Natural killer cell (primary cell): ENCODE data around the gene ROBO1. TPM values are rescaled to one million over a fixed set of nuclear protein-coding genes. Genes with fewer than 3 reads are reported as not detected.

Experiments
- ATAC-seq, 3 donors: fragments of 150-1000 bp in 2 of 3; fragments of 200-7000 bp in 1 of 3; cut with Tn5 transposase; 1 replicate in 1 of 3; 2 replicates in 2 of 3; pipeline ENCODE4 v1.10.0; 2021; ENCODE audit warnings: mild to moderate bottlenecking in 2 of 3, moderate library complexity in 2 of 3
- DNase-seq, 2 donors: peaks; one replicate each; pipeline versions ENCODE4 v3.0.0 to v3.0.0-alpha.2; 2013 to 2021; ENCODE audit warnings: mixed read lengths in 1 of 2
- H3K27ac ChIP-seq: one replicate; pipeline ENCODE4 v1.5.1; 2013; ENCODE audit warnings: mild to moderate bottlenecking, low read length
- H3K27me3 ChIP-seq: one replicate; pipeline ENCODE4 v1.6.1; 2013; ENCODE audit warnings: low read length; ENCODE audit not compliant: control insufficient read depth, insufficient read depth
- H3K36me3 ChIP-seq: one replicate; pipeline ENCODE4 v1.6.1; 2013; ENCODE audit warnings: low read length; ENCODE audit not compliant: control insufficient read depth, insufficient read depth
- H3K4me1 ChIP-seq: one replicate; pipeline ENCODE4 v1.6.1; 2013; ENCODE audit warnings: low read length; ENCODE audit not compliant: control insufficient read depth, insufficient read depth
- H3K4me3 ChIP-seq: one replicate; pipeline ENCODE4 v1.5.1; 2013; ENCODE audit warnings: low read length
- H3K9me3 ChIP-seq: one replicate; pipeline ENCODE4 v1.6.1; 2013; ENCODE audit warnings: low read length; ENCODE audit not compliant: control insufficient read depth, insufficient read depth
- H3K27ac Mint-ChIP-seq, 2 donors: one replicate each; pipeline ENCODE4 v1.8.0; 2022; ENCODE audit warnings: mild to moderate bottlenecking in 2 of 2, mixed read lengths in 2 of 2, moderate library complexity in 1 of 2
- H3K27me3 Mint-ChIP-seq, 2 donors: one replicate each; pipeline ENCODE4 v1.8.0; 2022; ENCODE audit warnings: low read depth in 2 of 2, mixed read lengths in 2 of 2
- H3K36me3 Mint-ChIP-seq: one replicate; pipeline ENCODE4 v1.8.0; 2022; ENCODE audit warnings: mixed read lengths
- H3K4me1 Mint-ChIP-seq, 2 donors: one replicate each; pipeline ENCODE4 v1.8.0; 2022; ENCODE audit warnings: mixed read lengths in 2 of 2
- H3K4me3 Mint-ChIP-seq: one replicate; pipeline ENCODE4 v1.8.0; 2022; ENCODE audit warnings: mild to moderate bottlenecking, moderate library complexity, mixed read lengths
- H3K9me3 Mint-ChIP-seq, 2 donors: one replicate each; pipeline ENCODE4 v1.8.0; 2022; ENCODE audit warnings: mixed read lengths in 2 of 2
- WGBS: methylation state at CpG from one replicate; pipeline ENCODE4 v1.1.7; 2013; ENCODE audit warnings: missing lambda C conversion rate; ENCODE audit not compliant: insufficient coverage; 5-methylcytosine and 5-hydroxymethylcytosine counted together
- intact Hi-C: fragments of 100-400 bp; cut with micrococcal nuclease; formaldehyde crosslinking; loops from one replicate; pipeline ENCODE4 v1.14.2; 2022
- total RNA-seq, 4 donors: library from RNA; stranded (reverse); fragments of 120-200 nt in 1 of 4; gene quantifications; one replicate each; pipeline versions ENCODE4 v1.2.3 to v1.2.4, GENCODE V29; 2013 to 2022
- TF ChIP-seq, protein P1 (sequence below): fragments of 200-600 bp; IDR thresholded peaks from one replicate; pipeline ENCODE4 v1.8.0; 2022; ENCODE audit warnings: antibody characterized with exemption

Gene ROBO1
- total RNA-seq, 3 donors from 2014 or later (not counting 1 experiment from before 2014, with no cell fraction given), result 0.07 TPM; not detected in 2

DNA sequence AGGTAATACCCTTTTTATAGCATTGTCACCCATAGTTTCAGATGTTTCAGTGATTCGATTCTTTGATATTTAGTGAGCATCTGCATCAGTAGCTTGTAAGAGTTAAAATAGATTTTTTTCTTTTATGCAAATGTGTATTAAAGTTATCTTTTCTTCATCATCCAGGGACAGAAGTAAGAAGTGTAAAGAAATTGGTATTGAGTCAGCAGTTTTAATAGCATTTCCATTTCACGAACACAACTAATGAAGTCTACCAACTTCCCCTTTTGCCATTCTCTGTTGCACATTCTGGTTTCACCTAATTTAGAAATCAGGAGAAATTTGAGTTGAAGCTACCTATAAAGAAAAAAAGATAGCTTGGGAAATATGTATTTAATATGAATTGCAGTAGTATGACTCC, 127.9 kb downstream of the ROBO1 start:
- Histone ChIP-seq H3K27ac (no peak overlapping the region), H3K27me3 (no peaks in the 10 kb centered on the region), H3K9me3 (no peaks in the 10 kb centered on the region), H3K36me3 (no peaks in the 10 kb centered on the region), H3K4me1 (no peaks in the 10 kb centered on the region), H3K4me3 (no peak overlapping the region)
- intact Hi-C loops, result no loop called here
- ATAC-seq, result no peak
- TF ChIP-seq, protein P1, sequence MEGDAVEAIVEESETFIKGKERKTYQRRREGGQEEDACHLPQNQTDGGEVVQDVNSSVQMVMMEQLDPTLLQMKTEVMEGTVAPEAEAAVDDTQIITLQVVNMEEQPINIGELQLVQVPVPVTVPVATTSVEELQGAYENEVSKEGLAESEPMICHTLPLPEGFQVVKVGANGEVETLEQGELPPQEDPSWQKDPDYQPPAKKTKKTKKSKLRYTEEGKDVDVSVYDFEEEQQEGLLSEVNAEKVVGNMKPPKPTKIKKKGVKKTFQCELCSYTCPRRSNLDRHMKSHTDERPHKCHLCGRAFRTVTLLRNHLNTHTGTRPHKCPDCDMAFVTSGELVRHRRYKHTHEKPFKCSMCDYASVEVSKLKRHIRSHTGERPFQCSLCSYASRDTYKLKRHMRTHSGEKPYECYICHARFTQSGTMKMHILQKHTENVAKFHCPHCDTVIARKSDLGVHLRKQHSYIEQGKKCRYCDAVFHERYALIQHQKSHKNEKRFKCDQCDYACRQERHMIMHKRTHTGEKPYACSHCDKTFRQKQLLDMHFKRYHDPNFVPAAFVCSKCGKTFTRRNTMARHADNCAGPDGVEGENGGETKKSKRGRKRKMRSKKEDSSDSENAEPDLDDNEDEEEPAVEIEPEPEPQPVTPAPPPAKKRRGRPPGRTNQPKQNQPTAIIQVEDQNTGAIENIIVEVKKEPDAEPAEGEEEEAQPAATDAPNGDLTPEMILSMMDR, result no peak
- no peak for DNase-seq
- no peak overlapping the region for H3K27ac Mint-ChIP-seq
- H3K4me3 Mint-ChIP-seq, result no peak overlapping the region
- H3K4me1 Mint-ChIP-seq, result no peaks in the 10 kb centered on the region
- H3K9me3 Mint-ChIP-seq, result peaks cover 17 to 20% of the 10 kb centered on the region in 2 donors
- no CpG with 5 or more reads among the region's 2 CpGs for whole genome bisulfite sequencing
- H3K36me3 Mint-ChIP-seq, result peaks cover 8% of the 10 kb centered on the region
- no peaks in the 10 kb centered on the region for H3K27me3 Mint-ChIP-seq

DNA sequence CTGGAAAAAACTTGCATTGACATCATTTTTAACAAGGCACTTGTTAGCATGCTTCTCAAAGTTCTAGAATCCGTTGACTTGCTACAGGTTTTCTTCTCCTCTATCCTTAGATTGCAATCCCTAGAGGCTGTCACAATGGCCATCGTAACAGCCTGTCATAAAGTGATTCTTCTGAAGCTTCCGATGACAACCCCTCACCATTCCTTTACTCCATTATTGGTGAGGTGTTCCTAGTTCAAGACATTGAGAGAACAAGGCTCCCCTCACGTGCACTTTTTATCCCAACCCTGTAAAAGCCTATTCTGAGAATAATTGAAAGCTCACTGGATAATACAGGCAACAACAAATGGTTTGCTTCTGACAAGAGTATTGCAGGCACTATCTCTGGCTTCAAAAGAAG, 131.4 kb downstream of the ROBO1 start:
- Histone ChIP-seq H3K4me1 (no peaks in the 10 kb centered on the region), H3K4me3 (no peak overlapping the region), H3K36me3 (no peaks in the 10 kb centered on the region), H3K9me3 (peaks cover 4% of the 10 kb centered on the region), H3K27ac (no peak overlapping the region), H3K27me3 (no peaks in the 10 kb centered on the region)
- no peak overlapping the region for H3K27ac Mint-ChIP-seq
- DNase-seq (no peak), ATAC-seq (no peak)
- no peaks in the 10 kb centered on the region for H3K27me3 Mint-ChIP-seq
- no peak overlapping the region for H3K4me3 Mint-ChIP-seq
- no peaks in the 10 kb centered on the region for H3K4me1 Mint-ChIP-seq
- intact Hi-C loops, result no loop called here
- 59% methylated on average over 4 of the region's 4 CpGs for WGBS
- H3K9me3 Mint-ChIP-seq, result peaks cover 9 to 18% of the 10 kb centered on the region in 2 donors
- TF ChIP-seq, protein P1, result no peak
- peaks cover 14% of the 10 kb centered on the region for H3K36me3 Mint-ChIP-seq

DNA sequence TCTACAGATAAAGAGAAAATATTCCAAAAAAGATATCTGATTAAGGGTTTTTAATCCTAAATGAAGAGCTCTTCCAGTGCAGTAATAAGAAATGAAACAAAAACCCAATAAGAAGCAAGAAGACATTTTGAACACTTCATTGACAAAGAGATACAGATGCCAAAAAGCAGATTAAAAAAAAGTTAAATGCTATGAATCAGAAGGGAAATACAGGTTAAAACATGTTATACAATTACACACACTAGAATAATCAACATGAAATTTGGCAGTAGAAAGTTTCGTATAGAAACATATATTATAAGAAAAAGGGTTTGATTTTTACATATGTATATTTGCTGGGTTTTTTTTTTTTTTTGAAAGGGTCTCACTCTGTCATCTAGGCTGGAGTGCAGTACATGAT, 135.0 kb downstream of the ROBO1 start:
- peaks cover 15 to 23% of the 10 kb centered on the region in 2 donors for H3K9me3 Mint-ChIP-seq
- H3K27me3 Mint-ChIP-seq, result no peaks in the 10 kb centered on the region

DNA sequence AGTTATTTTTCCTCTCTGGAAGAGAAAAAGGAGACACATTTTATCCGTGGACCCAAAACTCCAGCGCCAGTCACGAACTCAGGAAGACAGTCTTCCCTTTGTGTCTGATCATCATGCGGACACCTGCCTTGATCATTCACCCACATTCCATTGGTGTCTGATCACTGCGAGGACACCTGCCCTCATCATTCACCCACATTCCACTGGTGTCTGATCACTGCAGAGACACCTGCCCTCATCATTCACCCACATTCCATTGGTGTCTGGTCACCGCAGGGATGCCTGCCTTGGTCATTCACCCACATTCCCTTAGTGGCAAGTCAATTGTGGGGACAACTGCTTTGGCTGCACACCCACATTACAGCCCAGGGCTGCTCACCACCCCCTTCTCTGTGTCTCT, 148.9 kb downstream of the ROBO1 start:
- intact Hi-C loops, result no loop called here

More for the DNA sequence above, 135.0 kb downstream of the ROBO1 start:
- no peaks in the 10 kb centered on the region for H3K4me1 ChIP-seq
- no peaks in the 10 kb centered on the region for H3K27me3 ChIP-seq
- DNase-seq, result no peak
- Mint-ChIP-seq H3K4me3 (no peak overlapping the region), H3K36me3 (peaks cover 29% of the 10 kb centered on the region), H3K27ac (no peak overlapping the region), H3K4me1 (no peaks in the 10 kb centered on the region)
- no peak for ATAC-seq
- intact Hi-C loops, result no loop called here
- no CpG with 5 or more reads among the region's 1 CpG for WGBS
- H3K36me3 ChIP-seq, result no peaks in the 10 kb centered on the region
- TF ChIP-seq, protein P1, result no peak
- H3K9me3 ChIP-seq, result peaks cover 4% of the 10 kb centered on the region
- no peak overlapping the region for H3K27ac ChIP-seq
- H3K4me3 ChIP-seq, result no peak overlapping the region

More for the DNA sequence above, 148.9 kb downstream of the ROBO1 start:
- H3K36me3 Mint-ChIP-seq, result peaks cover 46% of the 10 kb centered on the region
- Histone ChIP-seq H3K9me3 (peaks cover 57% of the 10 kb centered on the region), H3K4me1 (no peaks in the 10 kb centered on the region), H3K27ac (no peak overlapping the region), H3K4me3 (no peak overlapping the region), H3K36me3 (no peaks in the 10 kb centered on the region), H3K27me3 (no peaks in the 10 kb centered on the region)
- ATAC-seq (no peak), DNase-seq (no peak)
- TF ChIP-seq, protein P1, result no peak
- no peaks in the 10 kb centered on the region for H3K27me3 Mint-ChIP-seq
- no peak overlapping the region for H3K4me3 Mint-ChIP-seq
- WGBS, result 90% methylated on average over 6 of the region's 6 CpGs
- H3K27ac Mint-ChIP-seq, result no peak overlapping the region
- peaks cover 29 to 40% of the 10 kb centered on the region in 2 donors for H3K9me3 Mint-ChIP-seq
- H3K4me1 Mint-ChIP-seq, result no peaks in the 10 kb centered on the region
